Measurements from ENCODE around the gene PLTP.
A peak's percentile ranks its signal among the peaks of the same experiment; 100 is the strongest.

PLTP gene

DNA sequence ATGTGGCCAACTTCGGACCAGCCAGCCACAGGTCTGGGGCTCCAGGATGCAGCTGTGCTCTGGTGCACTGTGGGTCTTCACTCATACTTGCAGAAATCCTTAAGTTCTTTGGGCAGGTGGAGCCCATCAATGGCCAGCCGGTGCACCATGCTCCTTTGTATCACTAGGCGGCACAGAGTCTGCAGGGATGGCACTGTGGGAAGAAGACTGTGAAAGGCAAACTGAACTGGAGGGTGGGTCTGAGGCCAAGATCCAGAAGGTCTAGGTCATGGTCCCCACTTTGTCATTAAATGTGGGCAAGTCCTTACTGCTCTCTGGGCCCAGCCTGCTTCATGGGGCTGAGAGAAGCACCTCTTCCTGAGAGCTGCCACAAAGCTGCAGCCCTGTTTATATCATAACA lies 23.3 kb downstream of the PLTP start:
- no peak for TF ChIP-seq CTCF (IDR thresholded peaks at IDR 0.05; ENCODE audit: control extremely low read depth, extremely low read depth, low read depth, missing control alignments)
- DNase-seq (ENCODE audit: extremely low spot score): no peak
- CTCF ChIA-PET: interaction anchor here (1.1 to 2.9 kb wide), 4 partner anchors 7 to 460 kb away, joined by 3 to 19 read pairs (median 6); partner anchors contain the start of gene ZSWIM1
- POLR2A ChIA-PET: no interaction called here

DNA sequence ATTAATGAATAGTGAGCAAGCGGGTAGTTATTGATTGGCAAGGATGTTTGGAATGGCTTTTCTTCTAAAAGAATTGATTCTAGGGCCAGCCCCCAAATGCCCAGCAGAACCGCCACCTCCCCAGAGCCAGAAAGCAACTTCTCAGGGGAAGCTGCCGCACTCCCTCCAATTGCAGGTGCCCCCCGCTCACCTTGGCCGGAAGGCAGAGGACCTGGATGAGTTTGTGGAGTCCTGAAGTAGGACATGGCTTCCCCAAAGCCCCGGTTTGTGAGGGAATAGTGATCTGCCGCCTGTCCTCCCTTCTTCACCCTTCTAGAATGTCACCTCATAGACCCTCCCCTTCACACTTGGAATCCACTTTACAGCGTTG lies 24.6 kb downstream of the PLTP start, which contains the start of gene SPATA25:
SPATA25 (minus strand) TSS at position 277 of the 370 bp plus-strand sequence; CDS start at position 245, 32 bp downstream.
- TF ChIP-seq CTCF (IDR thresholded peaks at IDR 0.05; ENCODE audit: control extremely low read depth, extremely low read depth, low read depth, missing control alignments): no peak
- ChIA-PET POLR2A (no interaction called here), CTCF (no interaction called here)
- no peak for DNase-seq (ENCODE audit: extremely low spot score)

GRCh38 chr20:45886590-45887345 lies 25.2 kb downstream of the PLTP start:
- POLR2A ChIA-PET: no interaction called here
- CTCF ChIA-PET: no interaction called here
- no peak for DNase-seq (ENCODE audit: extremely low spot score)
- no peak for TF ChIP-seq CTCF (IDR thresholded peaks at IDR 0.05; ENCODE audit: control extremely low read depth, extremely low read depth, low read depth, missing control alignments)

- ChIA-PET CTCF (interaction anchor here (0.9 to 3.5 kb wide), 4 partner anchors 7 to 15 kb away, joined by 3 to 19 read pairs (median 6); partner anchors contain the start of genes CTSA and NEURL2), POLR2A (interaction anchor here (1.9 kb wide), 1 partner anchor 52 kb away, joined by 11 read pairs; no protein-coding TSS in a partner anchor)
- no peak for DNase-seq (ENCODE audit: extremely low spot score)
- no peak for TF ChIP-seq CTCF (IDR thresholded peaks at IDR 0.05; ENCODE audit: control extremely low read depth, extremely low read depth, low read depth, missing control alignments)
These were observed 28.9 kb downstream of the PLTP start for GRCh38 chr20:45883100-45883469.

DNA sequence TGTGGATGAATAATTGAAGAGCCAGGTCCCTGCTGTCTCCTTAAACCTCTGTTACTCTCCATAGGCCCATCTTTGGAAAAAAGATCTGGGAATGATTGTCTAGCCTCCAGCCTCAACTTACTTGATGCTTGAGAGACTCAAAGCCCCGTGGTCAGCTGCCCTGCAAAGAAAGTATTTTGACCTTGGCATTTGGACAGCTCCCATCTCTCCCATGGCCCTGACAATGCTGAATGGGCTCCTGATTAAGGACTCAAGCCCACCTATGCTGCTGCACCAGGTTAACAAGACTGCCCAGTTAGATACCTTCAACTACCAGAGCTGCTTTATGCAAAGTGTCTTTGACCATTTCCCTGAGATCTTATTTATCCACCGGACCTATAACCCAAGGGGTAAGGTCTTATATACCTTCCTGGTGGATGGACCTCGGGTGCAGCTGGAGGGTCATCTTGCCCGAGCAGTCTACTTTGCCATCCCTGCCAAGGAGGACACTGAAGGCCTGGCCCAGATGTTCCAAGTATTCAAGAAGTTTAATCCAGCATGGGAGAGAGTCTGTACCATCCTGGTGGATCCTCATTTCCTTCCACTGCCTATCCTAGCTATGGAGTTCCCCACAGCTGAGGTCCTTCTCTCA lies 29.4 kb downstream of the PLTP start:
- DNase-seq (ENCODE audit: extremely low spot score): no peak
- POLR2A ChIA-PET: interaction anchor here (1.9 kb wide), 1 partner anchor 52 kb away, joined by 11 read pairs; no protein-coding TSS in a partner anchor
- CTCF ChIA-PET: interaction anchor here (0.9 to 3.5 kb wide), 5 partner anchors 8 to 87 kb away, joined by 3 to 19 read pairs (median 3); partner anchors contain the start of genes CTSA and NEURL2
- no peak for TF ChIP-seq CTCF (IDR thresholded peaks at IDR 0.05; ENCODE audit: control extremely low read depth, extremely low read depth, low read depth, missing control alignments)

DNA sequence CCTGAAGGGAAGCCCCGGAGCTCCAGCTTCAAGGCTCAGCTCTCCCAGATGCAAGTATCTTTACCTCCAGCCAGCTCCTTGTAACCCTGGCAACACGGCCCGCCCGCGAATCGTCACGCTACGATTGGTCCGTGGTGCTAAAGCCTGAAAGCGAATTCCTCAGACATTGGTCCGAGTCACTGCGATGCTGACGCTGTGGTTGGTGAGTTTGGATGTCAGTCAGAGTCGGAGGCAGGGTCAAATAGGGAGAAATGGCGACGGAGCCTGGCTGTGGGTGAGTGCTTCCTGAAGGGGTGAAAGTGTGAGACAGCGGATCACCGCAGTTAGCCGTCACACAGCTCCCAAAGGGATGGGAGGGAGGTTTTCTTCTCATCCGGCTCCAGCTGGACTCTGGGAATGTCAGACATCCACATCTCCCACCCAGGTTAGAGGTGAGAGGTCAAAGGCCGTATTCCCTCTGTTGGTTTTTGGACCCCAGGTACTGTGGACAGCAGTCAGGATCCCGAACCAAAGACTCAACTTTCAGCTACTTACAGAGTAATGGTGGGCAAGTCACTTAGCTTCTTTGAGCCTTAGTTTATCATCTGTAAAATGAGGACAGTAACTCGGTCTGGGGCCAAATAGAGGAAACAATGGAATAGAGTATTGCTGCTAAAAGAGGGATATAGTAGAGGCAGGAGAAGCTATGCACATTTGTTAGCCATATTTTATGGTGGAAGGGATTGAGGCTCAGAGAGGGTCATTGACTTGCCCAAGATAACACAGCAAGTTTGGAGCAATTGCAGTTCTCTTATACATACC lies 30.8 kb downstream of the PLTP start, which contains the start of gene ZSWIM1:
ZSWIM1 (plus strand) TSS at position 240 of the 801 bp plus-strand sequence. CDS start 1,366 bp downstream, outside the sequence.
- TF ChIP-seq CTCF (IDR thresholded peaks at IDR 0.05; ENCODE audit: control extremely low read depth, extremely low read depth, low read depth, missing control alignments): no peak
- peak; percentile 98 for DNase-seq (ENCODE audit: extremely low spot score)
- ChIA-PET POLR2A (interaction anchor here (0.6 to 1.9 kb wide), 4 partner anchors 9 to 54 kb away, joined by 4 to 11 read pairs (median 4); no protein-coding TSS in a partner anchor), CTCF (interaction anchor here (0.6 to 3.5 kb wide), 9 partner anchors 9 to 90 kb away, joined by 3 to 19 read pairs (median 3); partner anchors contain the start of genes CTSA and NEURL2)

Data from GM10248 (cell line).